GM18868 (cell line): ENCODE data around the gene RREB1.
A peak's percentile ranks its signal among the peaks of the same experiment; 100 is the strongest.

ENCODE experiments used
- ATAC-seq: cut with Tn5 transposase; IDR thresholded peaks from one replicate; pipeline ENCODE4 v1.9.1; 2021; ENCODE audit warnings: mild to moderate bottlenecking, moderate library complexity; ENCODE audit not compliant: unreplicated experiment

RREB1 gene

DNA sequence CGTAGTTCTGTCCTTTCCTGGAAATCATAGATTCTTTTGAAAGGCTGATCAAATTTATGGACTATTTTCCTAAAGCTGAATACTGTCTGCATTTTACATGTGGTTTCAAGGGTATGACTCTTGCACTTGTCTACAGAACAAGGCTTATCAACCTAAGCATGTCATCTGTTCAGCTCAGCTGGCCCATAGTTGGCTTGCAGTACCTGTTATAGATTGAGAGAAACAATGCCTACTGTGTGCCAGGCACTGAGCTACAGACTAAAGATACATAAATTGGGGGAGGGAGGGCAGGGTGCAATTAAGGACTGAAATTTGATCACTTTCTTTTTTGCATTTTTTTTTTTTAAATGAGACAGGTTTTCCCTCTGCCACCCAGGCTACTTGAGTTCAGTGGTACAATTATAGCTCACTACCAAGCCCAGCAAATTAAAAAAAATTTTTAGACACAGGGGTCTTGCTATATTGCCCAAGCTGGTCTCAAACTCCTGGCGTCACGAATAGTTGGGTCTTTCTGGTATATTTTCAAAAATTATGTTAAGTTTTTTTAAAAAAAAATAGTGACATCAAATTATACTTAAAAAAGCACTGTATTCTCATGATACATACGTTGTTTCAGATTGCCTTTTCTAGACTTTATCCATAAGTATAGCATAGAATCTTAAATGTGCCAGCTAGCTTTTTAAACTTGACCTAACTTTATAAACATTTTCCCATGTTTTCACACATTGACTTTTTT is 52.2 kb downstream of the RREB1 start:
- ATAC-seq, result no peak

DNA sequence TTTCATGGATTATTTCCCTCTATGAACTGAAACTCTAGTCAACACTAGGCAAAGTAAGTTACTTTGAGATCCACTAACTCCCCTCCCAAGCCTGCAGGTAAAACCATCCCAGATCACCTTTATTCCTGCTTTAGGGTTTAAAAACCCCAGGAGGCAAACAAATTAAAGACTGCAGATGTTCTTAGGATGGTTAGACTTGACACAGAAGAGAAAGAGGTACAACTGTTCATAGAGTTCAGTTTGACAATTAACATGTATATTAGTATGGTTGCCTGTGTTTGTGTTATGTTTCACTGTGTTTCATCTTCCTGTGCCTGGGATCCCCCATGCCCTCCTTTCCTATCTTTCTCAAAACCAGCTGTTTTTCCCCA is 53.5 kb downstream of the RREB1 start:
- no peak for ATAC-seq

DNA sequence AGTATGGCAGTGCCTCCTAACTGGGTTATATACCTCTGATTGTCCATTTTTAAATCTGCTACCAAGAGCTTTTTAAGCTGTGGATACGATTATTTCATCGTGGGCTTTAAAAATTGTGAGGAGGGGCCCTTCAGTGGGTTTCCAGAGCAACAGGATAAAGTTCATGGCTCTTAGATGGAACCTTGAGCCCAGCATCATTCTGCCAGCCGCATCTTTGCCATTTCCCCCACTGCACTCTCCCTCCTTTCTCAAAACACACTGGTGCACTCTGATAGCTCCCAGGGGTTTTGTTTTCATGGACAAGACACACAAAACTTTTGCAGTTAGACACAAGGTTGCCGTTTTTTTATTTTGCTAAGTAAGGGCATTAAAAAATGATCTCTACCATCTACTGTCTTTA is 54.1 kb downstream of the RREB1 start:
- ATAC-seq, result no peak

DNA sequence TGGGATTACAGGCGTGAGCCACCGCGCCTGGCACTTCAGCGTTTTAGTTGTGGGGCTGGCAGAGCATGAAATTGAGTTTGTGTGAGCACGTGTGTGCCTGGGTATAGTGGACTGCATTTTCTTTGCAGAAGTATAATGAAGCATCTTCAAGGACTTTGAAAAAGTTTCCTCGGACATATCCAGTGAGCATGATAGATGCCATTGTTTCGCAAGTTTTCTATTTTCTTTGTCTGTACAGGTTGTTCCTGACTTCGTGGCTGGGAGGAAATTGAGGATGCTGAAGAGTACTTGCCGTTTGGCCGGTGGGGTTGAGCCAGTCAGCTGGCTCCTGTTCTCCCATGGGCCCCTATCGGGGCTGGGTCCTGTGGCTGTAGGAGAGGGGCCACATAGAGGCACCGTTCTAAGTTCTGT is 55.9 kb downstream of the RREB1 start:
- no peak for ATAC-seq

DNA sequence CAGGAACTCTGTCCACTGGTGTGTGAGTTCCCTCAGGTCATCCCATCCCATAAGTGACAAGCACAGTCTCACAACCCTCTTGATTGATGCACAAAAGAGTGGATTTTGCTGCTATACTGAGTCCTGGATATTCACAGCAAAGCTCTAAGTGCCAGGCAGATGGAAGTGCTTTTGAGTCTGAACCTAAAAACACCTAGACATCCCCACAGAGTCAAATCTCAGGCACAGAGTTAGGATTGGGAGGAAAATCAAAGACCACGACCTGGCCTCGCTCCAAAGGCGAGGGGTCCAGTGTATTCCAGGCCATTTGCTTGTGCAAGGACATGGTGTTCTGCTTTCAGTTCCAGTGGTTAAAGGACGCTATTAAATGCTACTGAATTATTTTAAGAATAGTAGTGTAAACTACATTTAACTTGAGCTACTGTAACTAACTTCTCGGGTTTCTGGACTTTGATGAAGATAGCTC is 56.8 kb downstream of the RREB1 start:
- ATAC-seq, result no peak

DNA sequence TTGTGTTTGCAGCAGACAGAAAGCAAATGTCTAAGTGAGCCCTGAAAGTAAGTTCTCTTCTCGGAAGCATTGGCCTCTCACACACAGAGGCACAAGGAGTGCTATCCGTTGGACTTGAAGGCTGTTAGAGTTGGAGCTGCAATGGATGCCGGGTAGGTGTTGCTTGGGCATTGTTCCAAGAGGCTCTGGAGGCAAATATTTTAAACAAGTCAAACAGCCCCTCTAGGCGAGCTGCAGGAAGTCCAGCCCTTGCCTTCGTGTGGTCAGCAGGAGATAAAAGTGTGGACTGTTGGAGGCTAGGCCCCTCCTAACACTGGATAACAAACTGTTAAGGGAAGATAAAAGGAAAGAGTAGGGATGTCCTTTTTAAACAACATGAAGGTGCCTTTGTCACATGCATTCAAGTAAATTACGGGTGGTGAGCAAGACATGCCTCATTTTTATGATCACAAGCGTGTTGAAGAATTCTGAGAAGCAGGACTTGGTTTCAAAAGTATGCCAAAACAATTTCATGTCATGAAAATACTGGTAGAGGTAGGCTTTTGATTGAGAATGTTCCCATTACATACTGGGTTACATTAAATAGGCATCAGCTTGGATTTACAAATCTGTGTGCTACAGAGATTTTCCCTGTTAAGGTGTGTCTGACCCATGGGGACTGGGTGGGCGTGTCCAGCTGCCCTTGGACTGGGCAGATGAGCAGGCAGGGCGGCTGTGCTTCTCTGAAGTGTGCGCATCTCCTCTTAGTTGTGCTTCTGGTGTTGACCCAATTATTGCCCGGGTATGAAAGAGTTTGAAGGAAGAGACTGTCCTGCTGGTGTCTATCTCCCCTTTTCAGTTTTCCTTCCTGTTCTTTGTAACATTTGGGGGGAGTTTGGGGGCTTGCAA is 57.5 kb downstream of the RREB1 start:
- no peak for ATAC-seq

DNA sequence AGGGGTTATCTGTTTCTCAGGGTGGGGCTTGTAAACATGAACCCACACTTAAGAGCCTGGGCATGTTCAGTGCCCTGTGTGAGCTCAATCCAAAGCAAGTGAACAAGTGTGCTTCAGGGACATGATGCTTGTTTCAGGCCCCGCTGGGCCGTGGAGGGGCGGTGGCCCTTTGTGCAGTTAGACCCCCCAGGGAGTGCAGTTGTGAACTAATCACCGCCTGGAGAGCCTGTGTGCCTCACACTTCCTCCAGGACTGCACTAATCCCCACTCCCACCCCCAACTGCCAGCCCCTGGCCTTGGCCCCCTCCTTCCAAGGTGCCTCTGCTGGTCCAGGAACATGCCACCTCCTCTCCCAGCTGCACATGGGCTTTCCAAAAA is 58.1 kb downstream of the RREB1 start:
- ATAC-seq, result no peak

DNA sequence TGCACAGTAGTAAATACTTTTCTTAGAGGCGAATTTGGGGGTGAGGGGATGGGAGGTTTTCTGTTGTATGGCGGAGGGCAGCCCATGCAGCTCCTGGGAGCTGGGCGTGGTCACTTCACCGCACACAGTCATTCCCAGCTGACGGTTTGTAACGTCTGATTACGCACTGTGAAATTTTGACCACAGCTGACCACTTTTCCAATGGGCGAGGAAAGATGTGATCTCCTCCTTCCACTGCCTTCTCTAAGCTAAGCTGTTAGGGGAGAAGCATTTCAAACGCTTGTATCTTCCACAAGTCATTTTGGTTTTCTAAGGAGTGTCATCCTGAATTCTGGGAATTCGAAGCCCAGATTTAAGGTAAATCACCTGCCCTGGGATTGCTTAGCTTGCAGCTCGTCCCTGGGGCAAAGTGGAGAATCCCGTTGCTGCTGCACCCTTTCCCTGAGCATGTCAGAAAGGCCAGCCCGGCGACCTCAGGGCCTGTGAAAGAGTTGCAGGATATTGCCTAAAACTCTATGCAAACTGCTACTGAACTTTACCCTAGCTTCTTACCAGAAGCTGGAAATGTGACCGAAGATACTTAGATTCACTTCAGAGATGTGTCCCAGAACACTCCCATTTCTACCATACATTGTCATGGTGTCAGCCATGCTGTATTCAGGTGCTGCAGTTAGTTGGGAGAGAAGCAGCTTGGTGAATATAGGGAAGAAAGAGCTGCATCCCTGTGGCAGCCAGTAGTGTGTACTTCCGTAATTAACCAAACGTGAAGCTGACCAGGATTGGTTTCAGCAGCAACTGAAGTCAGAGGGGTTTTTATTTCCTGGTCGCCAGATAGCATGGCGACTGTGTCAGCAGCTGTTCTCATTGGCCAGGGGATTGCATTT is 58.9 kb downstream of the RREB1 start:
- ATAC-seq, result no peak

DNA sequence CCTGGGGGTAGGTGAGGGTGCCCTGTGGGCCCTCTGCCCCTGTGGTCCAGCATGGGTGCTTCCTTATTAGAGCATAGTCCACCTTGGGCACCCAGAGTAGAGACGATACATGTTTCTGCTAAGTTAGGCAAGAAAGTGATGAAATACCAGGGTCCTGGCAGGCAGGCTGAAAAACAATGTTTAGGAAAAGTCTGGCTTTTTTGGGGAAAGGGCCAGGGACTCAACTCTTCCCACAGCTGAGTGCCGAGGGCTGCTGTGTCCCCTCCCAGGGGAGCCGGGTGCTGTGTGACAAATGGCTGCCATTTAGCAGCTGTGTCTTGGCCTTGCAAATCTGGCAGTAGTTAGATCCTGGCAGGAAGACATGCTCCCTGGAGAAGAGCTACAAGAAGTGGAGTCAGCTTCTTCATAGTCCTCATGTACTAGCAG is 61.5 kb downstream of the RREB1 start:
- no peak for ATAC-seq

DNA sequence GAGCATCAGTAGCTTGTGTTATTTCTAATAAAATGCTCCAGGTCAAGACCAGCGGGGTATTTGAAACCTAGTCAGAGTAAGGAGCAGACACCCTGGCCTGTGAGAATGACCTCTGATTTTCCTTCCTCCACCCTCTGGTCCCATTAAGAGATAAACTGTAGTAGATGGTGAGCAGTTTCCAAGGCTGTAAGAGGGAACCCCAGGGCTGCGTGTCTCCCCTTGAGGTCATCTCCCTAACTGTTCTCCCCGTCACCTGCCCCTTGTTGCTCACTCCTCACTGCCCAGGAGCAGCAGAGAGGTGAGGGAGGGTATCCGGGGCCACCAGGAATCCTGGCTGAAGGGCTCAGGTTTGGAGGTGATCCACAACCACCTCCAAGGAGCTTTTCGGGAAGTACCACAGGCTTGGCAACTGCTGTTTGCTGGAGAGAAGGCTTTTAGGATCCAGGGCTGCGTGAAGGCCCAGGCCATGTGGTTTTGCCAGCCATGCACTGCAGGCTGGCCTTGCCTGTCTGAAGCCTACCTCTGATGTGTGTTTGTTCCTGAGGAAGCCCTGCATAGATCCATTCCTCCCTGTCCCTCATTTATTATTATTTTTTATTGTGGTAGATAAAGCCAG is 62.5 kb downstream of the RREB1 start:
- ATAC-seq, result no peak

DNA sequence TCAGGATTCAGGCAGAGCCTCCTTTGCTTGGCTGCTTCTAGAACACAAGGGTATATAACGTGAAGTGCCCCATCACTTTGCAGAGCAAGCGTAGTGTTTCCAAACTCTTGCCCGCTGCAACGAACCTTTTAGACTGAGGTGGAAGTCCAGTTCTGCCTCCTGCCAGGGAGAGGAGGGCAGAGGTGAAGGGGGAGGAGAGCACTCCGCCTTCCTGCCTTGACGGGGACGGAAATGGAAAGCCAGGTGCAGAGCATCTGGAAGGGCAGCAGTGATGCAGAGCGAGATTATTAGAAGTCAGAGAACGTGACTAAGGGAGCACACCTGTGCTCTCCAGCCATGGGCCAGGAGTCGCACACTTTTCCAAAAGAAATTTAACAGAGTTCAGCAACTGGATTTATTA is 63.4 kb downstream of the RREB1 start:
- ATAC-seq, result peak; percentile 37

DNA sequence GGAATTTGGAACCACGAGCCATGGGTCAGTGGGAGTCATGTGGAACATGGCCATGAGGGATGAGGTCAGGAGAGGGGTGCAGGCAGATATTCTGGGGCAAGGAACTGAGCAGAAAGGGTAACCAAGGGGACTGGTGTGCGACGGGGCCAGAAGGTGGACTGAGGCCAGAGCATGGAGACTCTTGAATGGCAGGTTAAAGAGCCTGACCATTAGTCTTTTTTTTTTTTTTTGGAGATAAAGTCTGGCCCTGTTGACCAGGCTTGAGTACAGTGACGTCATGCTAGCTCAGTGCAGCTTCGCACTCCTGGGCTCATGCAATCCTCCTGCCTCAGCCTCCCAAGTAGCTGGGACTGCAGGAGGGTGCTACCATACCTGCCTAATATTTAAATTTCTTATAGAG is 64.0 kb downstream of the RREB1 start:
- no peak for ATAC-seq

DNA sequence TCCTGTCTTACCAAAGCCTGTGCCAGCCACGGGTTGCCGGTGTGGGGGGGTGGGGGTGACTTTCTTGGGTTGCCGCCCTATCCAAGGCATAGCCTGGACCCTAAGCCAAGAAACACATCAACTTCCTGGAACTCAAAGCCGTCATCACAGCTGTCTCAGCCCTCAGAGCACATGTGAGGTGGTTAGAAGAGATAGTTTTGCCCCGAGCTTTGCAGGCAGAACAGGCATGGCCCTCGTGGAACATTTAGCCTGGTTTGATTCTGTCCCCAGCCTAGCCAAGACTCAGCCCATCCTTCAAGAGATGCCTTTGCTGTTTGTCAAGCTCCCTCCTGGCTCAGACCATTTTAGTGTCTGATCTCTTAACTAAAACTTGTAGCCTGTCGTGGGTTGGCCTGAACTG is 64.9 kb downstream of the RREB1 start:
- ATAC-seq, result no peak

DNA sequence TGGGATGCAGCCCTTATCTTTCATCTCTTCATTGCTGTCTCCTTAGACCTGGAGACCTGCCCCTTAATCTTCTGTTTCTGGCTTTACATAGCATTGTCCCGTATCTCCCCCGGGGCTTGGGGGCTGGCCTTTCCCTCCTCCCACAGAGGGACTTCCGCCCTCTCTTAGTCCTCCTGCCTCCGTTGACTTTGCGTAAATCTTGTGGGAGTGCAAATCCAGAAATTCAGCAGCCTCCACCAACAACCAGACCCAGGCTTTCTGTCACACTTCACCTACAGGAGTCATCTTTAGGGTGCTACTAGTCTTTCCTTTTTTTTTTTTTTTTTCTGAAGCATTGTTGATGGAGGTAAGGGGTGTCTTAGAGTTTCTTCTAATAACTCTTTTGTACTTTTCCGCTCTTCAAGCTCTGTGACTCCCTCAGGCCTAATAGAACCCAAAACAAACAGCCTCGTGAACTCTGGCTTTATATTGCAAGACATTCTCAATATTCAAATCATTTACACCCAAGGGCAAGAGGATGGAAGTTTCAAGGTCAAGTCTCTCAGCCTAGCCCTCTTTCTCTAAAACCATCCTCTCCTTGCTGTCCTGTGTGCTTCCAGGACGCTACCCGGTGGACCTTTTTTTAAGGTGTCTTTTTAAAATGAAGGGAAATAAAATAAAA is 66.2 kb downstream of the RREB1 start:
- no peak for ATAC-seq

DNA sequence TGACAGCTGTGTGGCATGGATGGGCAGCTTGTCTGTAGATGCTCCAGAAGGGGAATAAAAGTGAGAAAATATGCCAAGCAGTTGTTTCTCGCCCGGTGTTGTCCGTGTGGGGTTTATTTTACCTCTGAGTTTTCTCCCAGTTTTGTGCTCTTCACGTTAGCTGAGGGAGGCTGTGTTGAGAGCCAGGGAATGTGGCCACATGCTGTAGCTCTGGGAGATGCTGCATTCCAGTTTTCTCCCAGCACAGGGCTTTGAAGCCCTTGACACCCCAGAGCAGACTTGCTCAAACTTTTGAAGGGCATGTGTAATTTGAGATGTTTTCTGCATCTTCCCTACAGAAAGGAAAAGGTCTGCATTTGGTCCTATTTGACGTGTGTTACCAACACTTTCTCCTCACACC is 67.7 kb downstream of the RREB1 start:
- ATAC-seq, result no peak

DNA sequence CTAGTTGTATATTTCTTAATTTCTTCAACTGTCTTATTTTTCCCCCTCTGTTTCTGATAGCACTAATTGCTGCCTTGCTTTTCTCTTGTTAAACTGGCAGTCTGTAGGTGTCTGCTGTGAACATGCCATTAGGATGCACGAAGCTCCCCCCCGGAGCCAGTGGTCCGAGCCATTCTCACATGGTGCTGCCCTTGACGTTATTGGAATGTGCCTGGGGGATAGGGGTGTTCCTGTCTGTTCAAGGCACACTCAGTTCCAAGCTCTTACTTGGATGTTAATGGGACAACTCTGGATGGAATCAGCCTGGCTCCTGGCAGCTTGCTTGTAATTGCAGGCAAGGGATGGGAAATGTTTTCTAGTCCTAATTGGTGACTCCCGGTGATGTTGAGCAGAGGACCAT is 68.4 kb downstream of the RREB1 start:
- ATAC-seq, result no peak

DNA sequence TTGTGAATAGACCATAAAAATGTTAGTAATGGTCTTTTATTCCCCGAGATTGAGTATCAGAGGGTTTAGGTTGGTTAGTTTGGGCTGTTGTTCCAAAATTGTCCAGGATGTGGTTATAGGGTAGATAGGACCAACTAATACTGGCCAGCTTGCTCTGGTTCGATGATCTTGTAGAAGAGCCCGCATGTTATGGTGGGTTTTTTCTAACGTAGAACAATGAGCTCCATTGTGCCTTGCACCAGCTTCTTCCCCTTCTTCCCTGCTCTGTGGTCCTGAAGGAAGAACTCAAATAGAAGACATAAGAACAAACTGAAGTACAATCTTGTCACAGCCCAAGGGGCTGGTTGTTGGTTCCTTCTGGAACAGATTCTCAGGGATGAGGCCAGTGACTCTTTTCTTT is 70.5 kb downstream of the RREB1 start:
- ATAC-seq, result no peak

DNA sequence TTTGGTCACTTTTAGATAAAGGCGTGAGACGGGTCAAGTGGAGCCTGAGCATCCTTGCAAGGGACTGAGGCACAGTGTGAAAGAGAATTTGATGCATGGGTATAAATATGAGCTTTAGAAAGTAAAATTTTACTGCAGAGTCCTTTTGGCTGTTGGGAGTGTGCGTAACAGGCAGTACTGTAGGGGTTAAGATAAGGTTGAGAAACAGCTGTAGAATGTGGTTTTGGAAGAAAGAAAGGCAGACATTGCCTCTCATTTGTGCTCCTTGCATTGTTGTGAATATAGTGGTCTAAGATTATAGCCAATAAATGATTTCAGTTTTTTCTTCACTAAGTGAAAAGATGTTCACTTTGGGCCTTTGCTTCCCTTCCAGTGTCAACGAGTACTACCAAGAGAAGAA is 73.0 kb downstream of the RREB1 start:
- ATAC-seq, result no peak

DNA sequence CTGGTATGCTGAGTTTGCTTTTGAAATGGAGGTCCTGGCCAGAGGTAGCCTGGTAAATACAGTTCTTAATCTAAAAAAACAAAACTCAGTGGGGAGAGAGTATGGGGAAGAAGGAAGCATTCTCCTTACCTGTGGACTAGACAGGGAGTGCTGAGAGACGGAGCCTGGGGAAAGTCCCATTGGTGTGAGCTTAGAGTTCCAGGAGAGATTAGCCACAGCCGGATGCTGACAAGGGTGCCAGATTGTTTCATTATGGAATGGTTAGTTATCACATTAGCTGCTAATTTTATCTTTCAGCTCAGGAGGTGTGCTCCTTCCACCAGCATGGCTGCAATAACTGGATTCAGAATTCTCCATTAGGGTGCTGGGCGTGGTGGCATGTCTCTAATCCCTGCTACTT is 75.9 kb downstream of the RREB1 start:
- no peak for ATAC-seq

DNA sequence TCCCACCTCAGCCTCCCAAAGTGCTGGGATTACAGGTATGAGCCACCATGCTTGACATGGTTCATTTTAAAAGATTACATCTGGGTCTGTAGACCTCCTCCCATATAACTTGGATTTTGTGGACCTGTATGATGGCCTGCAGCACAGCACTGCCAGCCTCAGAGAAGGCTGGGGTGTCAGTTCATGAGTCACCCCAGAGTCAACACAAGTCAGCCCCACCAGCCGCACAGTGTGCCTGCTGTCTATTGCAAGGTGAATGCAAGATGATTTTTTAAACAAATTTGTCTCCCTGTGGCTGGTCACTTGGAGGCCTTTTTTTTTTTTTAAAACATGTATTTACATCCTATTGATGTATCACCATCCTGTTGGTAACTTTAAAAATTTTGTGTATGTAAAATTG is 76.7 kb downstream of the RREB1 start:
- no peak for ATAC-seq
